Activated CD4-positive, CD25-positive, alpha-beta regulatory T cell (primary cell): ENCODE data around the gene XYLT2.

Source experiments
- DNase-seq, 4 experiments: peaks; one replicate each; lab custom pipeline; 2025; lab: John Stamatoyannopoulos, UW

The XYLT2 gene

DNA sequence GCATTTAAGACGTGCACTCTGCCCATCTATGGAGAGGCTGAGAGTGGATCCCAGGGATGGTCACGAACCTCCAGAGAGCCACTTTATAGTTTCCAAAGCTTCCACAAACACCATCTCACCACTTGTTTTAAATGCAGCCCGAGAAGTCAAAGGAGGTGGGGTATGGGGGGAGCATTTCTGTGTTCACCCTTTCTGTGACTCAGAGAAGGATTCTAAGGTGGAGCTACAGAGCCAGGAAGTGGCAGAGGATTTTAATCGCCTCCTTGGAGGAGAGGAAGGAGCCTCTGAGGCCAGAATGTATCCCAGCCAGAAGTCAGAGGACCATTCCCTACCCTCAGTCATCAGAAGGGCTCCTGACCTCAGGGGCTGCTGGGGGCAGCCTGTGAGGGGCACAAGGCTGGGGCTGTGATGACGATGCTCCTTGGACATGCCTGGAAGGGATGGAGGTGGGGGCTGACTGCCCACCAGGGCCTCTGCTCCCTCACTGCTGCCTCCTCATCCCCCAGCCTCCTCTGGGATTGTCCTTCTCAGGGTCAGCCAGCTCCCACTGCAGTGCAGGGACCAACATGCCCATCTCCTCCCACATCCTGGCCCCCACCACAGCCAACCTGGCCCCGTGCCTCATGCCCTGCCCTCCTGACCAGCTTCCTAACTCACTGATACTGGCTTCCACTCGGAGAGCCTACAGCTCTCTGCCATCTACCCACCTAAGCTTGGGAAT, 2.8 kb downstream of the XYLT2 start:
- DNase-seq = no peak

DNA sequence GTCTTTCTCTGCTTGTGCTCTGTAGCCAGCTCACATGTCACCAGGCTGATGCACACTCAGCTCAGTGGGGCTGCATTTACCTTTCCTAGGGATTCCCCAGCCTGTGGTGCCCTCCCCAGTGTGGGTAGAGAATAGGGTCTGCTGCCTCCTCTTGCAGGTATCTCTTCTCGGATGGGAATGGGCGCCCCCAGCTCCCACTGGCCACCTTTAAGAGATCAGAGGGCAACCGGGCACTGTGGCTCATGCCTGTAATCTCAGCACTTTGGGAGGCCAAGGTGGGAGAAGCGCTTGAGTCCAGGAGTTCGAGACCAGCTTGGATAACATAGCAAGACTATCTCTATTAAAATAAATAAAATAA, 3.3 kb downstream of the XYLT2 start:
- no peak for DNase-seq

DNA sequence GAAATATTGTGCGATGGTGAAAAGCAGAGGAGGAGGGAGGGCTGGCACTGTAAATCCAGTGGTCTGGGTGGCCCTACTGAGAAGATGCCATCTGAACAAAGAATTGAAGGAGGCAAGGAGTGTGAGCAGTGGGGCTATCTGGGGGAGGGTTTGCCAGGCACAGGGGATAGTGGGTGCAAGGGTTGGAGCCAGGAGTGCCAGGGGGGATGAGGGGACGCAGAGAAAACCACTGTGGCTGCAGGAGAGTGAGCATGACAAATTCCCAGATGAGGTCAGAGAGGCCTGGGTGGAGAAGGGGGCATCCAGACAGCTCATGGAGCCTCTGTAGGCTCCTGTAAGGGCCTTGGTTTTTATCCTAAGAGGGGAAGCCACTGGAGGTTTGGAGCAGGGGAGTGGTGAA, 4.8 kb downstream of the XYLT2 start:
- DNase-seq = no peak

DNA sequence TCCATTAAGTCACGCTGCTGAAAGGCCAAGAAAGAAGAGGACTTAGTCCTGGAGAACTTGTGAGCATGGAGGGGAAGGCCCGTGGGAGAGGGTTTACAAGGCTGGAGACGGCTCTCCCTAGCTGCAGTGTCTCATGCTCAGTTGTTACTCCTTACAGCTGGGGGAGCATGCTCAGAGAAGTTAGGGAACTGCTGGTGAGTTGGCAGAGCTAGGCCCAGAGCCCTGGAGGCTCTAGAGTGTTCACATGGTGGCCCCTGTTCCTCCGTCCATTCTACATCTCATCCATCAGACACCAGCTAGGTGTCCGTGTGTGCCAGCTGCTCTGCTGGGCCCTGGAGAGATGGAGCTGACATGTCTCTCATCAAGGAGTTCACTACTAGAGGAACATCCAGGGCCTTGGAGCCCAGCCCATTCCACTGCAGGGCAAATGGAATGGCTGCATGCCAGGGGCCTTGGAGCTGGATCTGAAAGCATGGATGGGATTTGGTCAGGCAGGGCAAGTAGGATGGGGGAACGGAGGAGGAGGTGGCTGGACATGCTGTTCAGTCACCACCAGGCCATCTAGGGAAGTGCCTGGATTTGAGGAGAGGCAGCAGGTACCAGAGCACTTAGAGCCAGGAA, 6.3 kb downstream of the XYLT2 start:
- no peak for DNase-seq

DNA sequence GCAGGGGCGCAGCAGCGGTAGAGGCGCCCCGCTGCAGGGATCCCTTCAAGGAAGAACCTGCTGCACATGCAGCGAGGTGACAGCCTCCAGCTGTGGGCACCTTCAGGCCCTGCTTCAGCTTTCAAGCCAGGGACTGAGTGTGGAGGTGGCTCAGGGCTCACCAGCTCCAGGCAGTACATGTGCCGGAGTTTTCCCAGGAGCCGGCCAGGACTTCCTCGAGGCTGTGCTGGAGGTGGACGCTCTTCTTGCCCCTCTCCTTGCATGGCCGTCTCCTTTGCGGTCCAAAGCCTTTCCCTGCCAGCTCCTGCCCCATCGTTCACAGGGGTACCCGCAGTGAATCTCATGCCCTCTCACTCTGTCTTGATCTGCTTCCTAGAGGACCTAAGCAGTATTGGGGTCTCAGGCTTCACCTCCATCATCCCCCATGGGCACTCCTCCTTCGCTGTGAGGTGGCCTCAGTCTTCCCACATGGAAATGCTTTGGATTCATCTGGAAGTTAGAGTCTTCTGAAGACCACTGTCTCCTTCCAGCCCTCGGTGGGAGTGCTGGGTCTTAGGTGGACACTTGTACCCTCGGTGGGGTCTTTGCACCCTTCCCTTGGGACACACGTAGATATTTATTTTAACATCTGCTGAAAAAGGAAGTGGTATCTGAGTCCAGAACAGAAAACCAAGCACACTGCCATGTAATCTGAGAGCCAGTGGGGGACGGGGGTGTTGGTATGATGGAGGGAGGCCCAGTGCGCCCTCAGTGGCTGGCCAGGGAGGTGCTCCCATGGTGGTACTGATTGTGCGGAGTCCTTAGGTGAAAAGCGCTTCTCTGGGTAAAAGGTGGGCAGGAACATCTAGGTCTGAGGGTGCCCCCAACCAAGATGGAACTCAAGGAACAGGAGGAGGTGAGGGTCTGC, 7.0 kb downstream of the XYLT2 start:
- no peak for DNase-seq

DNA sequence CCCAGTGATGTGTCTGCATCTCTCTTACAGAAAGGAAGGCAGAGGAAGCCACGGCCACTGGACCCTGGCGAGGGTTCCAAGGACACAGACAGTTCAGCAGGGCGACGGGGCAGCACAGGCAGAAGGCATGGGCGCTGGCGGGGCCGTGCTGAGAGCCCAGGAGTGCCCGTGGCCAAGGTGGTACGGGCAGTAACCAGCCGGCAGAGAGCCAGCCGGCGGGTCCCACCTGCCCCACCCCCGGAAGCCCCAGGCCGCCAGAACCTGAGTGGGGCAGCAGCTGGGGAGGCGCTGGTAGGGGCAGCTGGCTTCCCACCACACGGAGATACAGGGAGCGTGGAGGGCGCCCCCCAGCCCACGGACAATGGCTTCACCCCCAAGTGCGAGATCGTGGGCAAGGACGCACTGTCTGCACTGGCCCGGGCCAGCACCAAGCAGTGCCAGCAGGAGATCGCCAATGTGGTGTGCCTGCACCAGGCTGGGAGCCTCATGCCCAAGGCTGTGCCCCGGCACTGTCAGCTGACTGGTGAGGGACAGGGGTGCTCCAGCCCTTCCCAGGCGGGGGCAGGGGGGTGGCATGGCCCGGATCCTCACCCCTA, 7.8 kb downstream of the XYLT2 start:
- DNase-seq = no peak

DNA sequence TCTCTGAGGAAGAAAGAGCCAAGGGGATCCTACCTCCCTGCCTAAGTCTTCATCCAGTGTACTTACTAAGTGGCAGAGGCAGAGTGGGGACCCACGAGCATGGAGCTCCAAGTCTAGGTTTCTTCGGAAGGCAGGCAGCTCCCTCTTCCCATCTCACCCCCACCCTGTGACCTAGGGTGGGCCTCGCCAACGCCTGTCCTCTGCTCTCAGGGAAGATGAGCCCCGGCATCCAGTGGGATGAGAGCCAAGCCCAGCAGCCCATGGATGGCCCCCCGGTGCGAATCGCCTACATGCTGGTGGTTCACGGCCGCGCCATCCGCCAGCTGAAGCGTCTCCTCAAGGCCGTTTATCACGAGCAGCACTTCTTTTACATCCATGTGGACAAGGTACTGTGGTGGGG, 8.3 kb downstream of the XYLT2 start:
- DNase-seq = no peak

DNA sequence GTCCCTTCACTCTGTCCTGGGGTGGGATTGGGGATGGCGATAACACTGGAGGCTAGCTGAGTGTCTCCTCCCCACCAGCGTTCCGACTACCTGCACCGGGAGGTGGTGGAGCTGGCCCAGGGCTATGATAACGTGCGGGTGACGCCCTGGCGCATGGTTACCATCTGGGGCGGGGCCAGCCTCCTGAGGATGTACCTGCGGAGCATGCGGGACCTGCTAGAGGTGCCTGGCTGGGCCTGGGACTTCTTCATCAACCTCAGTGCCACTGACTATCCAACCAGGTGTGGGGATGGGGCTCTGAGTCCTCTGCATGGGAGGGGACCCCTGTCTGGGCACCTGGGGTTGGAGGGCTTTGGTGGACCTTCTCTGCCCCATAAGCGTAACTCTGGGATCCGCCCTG, 8.8 kb downstream of the XYLT2 start:
- DNase-seq = no peak

DNA sequence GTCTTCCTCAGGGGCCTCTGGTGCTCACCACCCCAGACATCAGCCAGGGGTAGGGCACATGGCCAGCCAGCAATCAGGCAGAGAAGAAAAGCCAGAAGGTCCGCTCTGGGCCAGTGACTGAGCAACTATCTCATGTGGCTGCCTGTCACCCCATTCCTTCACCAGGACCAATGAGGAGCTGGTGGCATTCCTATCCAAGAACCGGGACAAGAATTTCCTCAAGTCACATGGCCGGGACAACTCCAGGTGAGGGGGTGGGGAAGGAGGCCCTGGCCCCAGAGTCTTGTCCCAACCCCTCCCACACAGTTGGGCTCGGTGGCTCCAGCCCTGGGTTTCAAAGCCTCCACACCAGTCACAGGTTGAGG, 9.4 kb downstream of the XYLT2 start:
- no peak for DNase-seq

DNA sequence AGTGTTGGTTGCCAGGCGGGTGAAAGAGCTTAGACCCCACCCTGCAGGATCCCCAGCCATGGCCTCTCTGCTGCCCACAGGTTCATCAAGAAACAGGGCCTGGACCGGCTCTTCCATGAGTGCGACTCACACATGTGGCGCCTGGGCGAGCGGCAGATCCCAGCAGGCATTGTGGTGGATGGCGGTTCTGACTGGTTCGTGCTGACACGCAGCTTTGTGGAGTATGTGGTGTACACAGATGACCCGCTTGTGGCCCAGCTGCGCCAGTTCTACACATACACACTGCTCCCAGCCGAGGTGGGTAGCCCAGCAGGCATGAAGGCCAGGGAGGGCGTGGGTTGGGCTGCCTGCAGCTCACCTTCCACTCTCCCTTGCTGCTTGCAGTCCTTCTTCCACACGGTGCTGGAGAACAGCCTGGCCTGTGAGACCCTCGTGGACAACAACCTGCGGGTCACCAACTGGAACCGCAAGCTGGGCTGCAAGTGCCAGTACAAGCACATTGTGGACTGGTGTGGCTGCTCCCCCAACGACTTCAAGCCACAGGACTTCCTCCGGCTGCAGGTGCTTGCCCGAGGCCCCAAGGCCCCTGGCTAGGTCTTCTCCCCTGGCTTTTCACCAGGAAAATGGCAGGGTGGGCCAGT, 9.9 kb downstream of the XYLT2 start:
- no peak for DNase-seq

DNA sequence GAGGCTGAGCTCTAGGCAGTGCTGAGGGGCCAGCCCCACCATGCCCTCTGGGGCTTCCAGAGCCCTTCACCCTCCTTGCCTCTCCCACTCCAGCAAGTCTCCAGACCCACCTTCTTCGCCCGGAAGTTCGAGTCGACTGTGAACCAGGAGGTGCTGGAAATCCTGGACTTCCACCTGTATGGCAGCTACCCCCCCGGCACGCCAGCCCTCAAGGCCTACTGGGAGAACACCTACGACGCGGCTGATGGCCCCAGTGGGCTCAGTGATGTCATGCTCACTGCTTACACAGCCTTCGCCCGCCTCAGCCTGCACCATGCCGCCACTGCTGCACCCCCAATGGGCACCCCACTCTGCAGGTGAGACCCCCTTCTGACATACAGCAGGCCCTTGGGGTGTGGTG, 10.5 kb downstream of the XYLT2 start:
- no peak for DNase-seq

DNA sequence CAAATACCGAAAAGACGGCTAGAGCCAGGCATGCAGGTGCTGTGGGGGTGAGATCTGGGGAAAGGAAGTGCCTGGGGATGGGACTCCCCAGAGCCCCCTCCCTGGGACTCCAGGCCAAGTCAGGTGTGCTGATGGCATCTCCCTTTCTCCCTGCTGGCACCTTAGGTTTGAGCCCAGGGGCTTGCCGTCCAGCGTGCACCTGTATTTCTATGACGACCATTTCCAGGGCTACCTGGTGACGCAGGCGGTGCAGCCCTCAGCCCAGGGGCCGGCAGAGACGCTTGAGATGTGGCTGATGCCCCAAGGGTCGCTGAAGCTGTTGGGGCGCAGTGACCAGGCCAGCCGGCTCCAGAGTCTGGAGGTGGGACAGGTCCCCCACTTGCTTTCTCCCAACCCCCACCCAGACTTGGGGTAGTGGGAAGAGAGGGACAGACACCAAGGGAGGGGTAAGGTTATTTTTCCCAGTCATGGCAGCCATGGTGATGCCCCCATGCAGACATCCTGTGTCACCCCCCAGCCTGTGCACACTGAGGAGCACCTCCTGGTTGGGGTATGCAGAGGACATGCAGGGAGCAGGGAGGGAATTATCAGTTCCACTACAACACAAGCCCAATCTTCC, 11.1 kb downstream of the XYLT2 start:
- DNase-seq = no peak

DNA sequence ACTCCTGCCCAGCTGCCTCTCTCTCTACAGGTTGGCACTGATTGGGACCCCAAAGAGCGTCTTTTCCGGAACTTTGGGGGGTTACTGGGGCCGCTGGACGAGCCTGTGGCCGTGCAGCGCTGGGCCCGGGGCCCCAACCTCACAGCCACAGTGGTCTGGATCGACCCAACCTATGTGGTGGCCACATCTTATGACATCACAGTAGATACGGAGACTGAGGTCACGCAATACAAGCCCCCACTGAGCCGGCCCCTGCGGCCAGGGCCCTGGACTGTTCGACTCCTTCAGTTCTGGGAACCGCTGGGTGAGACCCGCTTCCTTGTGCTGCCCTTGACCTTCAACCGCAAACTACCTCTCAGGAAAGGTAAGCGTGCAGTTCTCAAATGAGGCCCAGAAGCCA, 12.3 kb downstream of the XYLT2 start:
- no peak for DNase-seq

DNA sequence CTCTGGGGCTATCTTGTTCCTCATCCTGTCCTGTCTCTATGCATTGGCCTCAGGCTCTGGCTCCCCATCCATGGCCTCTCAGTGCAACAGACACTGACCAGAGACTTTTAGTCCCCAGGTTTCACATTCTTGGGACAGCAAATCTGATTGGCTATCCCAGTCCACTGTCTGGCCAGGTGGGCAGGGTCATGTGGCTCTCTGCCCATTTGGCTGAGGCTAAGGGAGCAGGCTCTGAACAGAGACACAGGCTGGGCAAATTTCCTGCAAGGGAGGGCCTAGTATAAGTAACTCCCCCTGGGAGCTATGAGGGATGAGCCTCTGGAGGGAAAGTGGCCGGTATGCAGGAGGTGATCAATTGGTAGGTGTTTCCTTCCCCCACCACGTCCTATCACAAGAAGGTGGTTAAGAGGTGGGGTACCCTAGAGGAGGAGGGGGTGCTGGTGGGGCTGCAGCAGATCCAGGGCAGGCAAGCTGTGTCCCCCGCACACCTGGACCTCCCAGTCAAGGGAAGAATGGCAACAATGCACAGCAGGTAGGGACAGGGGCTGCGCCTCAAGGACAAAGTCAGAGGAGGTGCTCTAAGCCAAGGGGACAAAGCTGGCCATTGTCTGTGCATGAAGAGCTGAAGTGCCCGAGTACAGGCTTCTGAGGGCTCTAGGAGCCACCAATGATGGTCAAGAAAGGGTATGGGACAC, 13.2 kb downstream of the XYLT2 start:
- no peak for DNase-seq

DNA sequence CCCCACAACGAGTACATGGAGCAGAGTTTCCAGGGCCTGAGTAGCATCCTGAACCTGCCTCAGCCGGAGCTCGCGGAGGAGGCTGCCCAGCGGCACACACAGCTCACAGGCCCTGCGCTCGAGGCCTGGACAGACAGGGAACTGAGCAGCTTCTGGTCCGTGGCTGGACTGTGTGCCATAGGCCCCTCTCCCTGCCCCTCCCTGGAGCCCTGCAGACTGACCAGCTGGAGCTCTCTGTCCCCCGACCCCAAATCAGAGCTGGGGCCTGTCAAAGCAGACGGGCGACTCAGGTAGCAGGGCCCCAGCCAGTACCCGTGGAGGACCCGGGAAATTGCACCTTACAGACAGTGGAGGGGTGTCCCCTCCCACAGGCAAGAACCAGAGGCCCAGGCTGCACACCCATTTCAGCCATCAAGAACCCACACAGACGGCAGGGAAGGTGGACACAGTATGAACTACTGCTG, 14.1 kb downstream of the XYLT2 start:
- no peak for DNase-seq

DNA sequence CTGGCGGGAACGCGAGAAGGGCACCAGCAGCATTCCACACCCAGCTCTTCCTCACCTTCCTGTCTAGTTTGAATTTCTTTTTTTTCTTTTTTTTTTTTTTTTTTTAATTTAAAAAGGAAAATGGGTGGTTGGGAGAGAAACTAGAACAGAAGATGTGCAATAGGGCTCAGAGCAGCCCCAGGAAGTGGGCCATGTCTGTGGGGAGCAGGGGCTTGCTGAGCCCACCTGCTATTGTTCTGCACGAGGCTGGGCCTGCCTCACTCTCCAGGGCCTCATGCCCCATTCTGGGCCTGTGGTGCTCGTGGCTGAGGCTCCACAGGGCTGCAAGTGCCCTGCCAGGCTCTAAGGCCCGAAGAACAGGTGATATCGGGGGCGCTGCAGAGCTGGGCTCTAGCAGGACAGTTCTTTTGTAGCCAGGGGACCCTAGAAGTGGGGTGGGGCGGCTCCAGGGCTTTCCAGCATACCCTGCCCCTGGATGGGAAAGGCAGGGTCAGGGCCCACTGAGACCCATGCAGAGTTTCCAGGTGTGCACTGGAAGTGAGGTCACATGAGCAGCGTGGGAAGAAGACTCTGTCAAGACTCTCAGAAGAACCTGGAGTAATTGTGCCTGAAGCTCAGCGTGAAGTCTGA, 14.7 kb downstream of the XYLT2 start:
- DNase-seq = no peak

DNA sequence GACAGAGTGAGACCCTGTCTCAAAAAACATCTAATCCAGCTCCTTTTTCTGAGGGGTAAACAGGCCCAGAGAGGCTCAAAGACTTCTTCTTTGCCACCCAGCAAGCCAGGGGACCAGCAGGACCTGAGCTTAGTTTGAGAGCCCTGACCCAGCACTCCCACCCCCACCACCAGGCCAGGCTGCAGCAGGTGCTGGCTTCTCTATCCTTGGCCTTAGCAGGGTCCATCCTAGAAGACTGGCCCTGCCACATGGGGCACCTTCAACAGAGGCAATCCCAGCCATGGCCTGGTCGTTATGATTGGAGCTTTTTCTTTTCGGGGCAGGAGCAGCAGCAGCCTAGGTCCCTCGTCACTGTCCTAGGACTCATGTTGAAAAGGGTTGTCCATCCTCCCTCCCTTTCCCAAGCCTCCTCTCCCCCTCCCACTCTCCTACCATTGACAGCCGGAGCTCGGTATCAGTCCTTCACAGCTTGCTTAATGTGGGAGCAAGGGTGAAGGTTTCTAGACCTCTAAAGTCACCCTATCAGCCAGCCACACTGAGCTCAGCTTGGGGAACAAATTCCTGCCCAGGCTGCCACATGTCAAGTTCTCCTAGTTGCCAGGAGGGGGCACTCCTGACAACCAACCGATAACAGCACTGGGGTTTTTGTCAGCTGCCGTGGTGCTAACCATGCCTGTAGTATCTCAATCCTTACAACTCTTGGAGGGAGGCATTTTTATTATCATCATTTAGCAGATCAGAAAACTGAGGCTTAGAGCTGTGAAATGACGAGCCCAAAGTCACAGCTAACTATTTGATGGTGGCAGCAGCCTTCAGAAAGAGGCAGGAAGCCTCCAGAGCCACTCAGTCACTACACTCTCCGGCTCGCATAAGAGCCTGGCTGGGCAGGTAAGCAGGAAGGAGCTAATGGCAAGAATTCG, 15.9 kb downstream of the XYLT2 start:
- DNase-seq = peak in 3 of 4 experiments; percentile 10 to 34 (median 15)

DNA sequence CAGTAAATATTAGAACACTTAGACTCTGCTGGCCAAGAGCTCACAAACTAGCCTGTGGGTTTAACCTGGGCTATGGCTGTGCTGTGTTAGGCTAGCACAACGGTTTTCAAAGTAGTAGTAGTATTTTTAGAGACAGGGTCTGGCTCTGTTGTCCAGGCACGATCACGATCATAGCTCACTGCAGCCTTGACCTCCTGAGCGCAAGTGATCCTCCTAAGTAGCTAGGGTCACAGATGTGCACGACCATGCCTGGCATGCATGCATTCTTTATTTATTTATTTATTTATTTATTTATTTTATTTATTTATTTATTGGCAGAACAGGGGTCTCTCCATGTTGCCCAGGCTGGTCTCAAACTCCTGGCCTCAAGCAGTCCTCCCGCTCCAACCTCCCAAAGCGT, 16.7 kb downstream of the XYLT2 start:
- no peak for DNase-seq
